Keratinocyte (primary cell): ENCODE measurements around the gene CREB3L2. TPM values are rescaled to one million over a fixed set of nuclear protein-coding genes. Genes with fewer than 3 reads are reported as not detected.

ENCODE experiments used
- DNase-seq: peaks from one replicate; pipeline ENCODE4 v3.0.0-alpha.2; 2011; ENCODE audit warnings: low read depth, missing footprints, low spot score
- FAIRE-seq: peaks from 2 replicates; lab custom pipeline; 2011; peaks lifted over from hg19 to GRCh38; lab: Jason Lieb, UNC
- H2AFZ ChIP-seq: 2 replicates; pipeline ENCODE4 v1.6.0; 2012; ENCODE audit warnings: low read length, control low read depth, inconsistent platforms; ENCODE audit not compliant: control insufficient read depth
- H3K27ac ChIP-seq: 2 replicates; pipeline ENCODE4 v1.5.1; 2011; ENCODE audit warnings: low read length; ENCODE audit not compliant: control insufficient read depth, insufficient read depth
- H3K27me3 ChIP-seq: 3 replicates; pipeline ENCODE4 v1.6.0; 2011; ENCODE audit warnings: low read length; ENCODE audit not compliant: control insufficient read depth, insufficient read depth; ENCODE audit errors: extremely low read depth
- H3K36me3 ChIP-seq, 2 experiments: 2 replicates in 1 of 2; 3 replicates in 1 of 2; pipeline ENCODE4 v1.5.1; 2011; ENCODE audit warnings: low read length in 2 of 2, mild to moderate bottlenecking in 1 of 2; ENCODE audit not compliant: control insufficient read depth in 2 of 2, insufficient read depth in 2 of 2; ENCODE audit errors: extremely low read depth in 1 of 2
- H3K4me1 ChIP-seq: 3 replicates; pipeline ENCODE4 v1.5.1; 2011; ENCODE audit warnings: low read length; ENCODE audit not compliant: control insufficient read depth, insufficient read depth; ENCODE audit errors: extremely low read depth
- H3K4me2 ChIP-seq: 3 replicates; pipeline ENCODE4 v1.6.0; 2011; ENCODE audit warnings: low read depth, low read length; ENCODE audit not compliant: control insufficient read depth, insufficient read depth; ENCODE audit errors: extremely low read depth
- H3K4me3 ChIP-seq, 3 experiments: fragments of 200-600 bp in 1 of 3; sonication (generic) in 1 of 3; 2 replicates in 2 of 3; 3 replicates in 1 of 3; pipeline ENCODE4 v1.5.1; 2011 to 2016; ENCODE audit warnings: low read length in 3 of 3, mild to moderate bottlenecking in 3 of 3, control low read depth in 2 of 3, inconsistent platforms in 1 of 3, low read depth in 1 of 3, mixed read lengths in 1 of 3, mixed run types in 1 of 3, moderate library complexity in 1 of 3; ENCODE audit not compliant: control insufficient read depth in 2 of 3, insufficient read depth in 2 of 3; ENCODE audit errors: extremely low read depth in 1 of 3
- H3K79me2 ChIP-seq: 2 replicates; pipeline ENCODE4 v1.6.0; 2012; ENCODE audit warnings: low read length; ENCODE audit not compliant: control insufficient read depth, insufficient read depth
- H3K9ac ChIP-seq: 3 replicates; pipeline ENCODE4 v1.6.0; 2011; ENCODE audit warnings: low read length; ENCODE audit not compliant: control insufficient read depth, insufficient read depth; ENCODE audit errors: extremely low read depth
- H3K9me1 ChIP-seq: 3 replicates; pipeline ENCODE4 v1.6.0; 2011; ENCODE audit warnings: low read length; ENCODE audit not compliant: control insufficient read depth, insufficient read depth; ENCODE audit errors: extremely low read depth
- H3K9me3 ChIP-seq: 2 replicates; pipeline ENCODE4 v1.5.1; 2012; ENCODE audit warnings: low read depth, low read length; ENCODE audit not compliant: control insufficient read depth
- H4K20me1 ChIP-seq: 3 replicates; pipeline ENCODE4 v1.6.0; 2011; ENCODE audit warnings: low read length; ENCODE audit not compliant: control insufficient read depth, insufficient read depth; ENCODE audit errors: extremely low read depth
- EZH2 ChIP-seq: IDR thresholded peaks from one replicate; pipeline ENCODE4 v1.6.1; 2012; ENCODE audit warnings: inconsistent platforms, mild to moderate bottlenecking, low read length, moderate library complexity
- dilution Hi-C: fragments of 300-500 bp; cut with MboI; formaldehyde crosslinking; loops from one replicate; pipeline ENCODE4 v1.7.0; 2020; ENCODE audit warnings: low sequenced_read_pairs; ENCODE audit not compliant: extremely low pct_ligation_motif_present
- polyA plus RNA-seq, 5 experiments: library from polyadenylated mRNA; depleted of rRNA in 3 of 5; stranded (reverse) in 3 of 5; stranded (forward) in 1 of 5; unstranded in 1 of 5; fragments of >200 nt; gene quantifications; 1 replicate in 1 of 5; 2 replicates in 3 of 5; 3 replicates in 1 of 5; pipeline versions ENCODE4 v1.2.1 to v1.2.3, GENCODE V29; 2011 to 2012; ENCODE audit warnings: missing spikeins in 2 of 5, low read depth in 1 of 5, low replicate concordance in 1 of 5
- TF ChIP-seq, protein P1 (sequence below), 3 experiments: IDR thresholded peaks in 1 of 3; conservative IDR thresholded peaks in 1 of 3; optimal IDR thresholded peaks in 1 of 3; 2 replicates in 2 of 3; 3 replicates in 1 of 3; pipeline versions ENCODE3 to v1.5.1; 2011; ENCODE audit warnings: low read length in 3 of 3, mild to moderate bottlenecking in 3 of 3, moderate library complexity in 2 of 3, control low read depth in 1 of 3, inconsistent platforms in 1 of 3; ENCODE audit not compliant: insufficient read depth in 2 of 3; ENCODE audit errors: extremely low read depth in 1 of 3

The CREB3L2 gene
- polyA plus RNA-seq, 1 donor (not counting 4 experiments of a cell fraction or from before 2014, with no cell fraction given) = 12.8 TPM

GRCh38 chr7:138000081-138000701 is 1.7 kb downstream of the CREB3L2 start:
- TF ChIP-seq, protein P1, sequence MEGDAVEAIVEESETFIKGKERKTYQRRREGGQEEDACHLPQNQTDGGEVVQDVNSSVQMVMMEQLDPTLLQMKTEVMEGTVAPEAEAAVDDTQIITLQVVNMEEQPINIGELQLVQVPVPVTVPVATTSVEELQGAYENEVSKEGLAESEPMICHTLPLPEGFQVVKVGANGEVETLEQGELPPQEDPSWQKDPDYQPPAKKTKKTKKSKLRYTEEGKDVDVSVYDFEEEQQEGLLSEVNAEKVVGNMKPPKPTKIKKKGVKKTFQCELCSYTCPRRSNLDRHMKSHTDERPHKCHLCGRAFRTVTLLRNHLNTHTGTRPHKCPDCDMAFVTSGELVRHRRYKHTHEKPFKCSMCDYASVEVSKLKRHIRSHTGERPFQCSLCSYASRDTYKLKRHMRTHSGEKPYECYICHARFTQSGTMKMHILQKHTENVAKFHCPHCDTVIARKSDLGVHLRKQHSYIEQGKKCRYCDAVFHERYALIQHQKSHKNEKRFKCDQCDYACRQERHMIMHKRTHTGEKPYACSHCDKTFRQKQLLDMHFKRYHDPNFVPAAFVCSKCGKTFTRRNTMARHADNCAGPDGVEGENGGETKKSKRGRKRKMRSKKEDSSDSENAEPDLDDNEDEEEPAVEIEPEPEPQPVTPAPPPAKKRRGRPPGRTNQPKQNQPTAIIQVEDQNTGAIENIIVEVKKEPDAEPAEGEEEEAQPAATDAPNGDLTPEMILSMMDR (optimal IDR thresholded peaks at IDR 0.05 in 1 of 3, IDR thresholded peaks at IDR 0.05 in 1 of 3, conservative IDR thresholded peaks at IDR 0.05 in 1 of 3; ENCODE audit: extremely low read depth in 1 of 3, insufficient read depth in 2 of 3, low read length in 3 of 3) = no peak
- TF ChIP-seq EZH2 = no peak
- Histone ChIP-seq H3K4me2 (peak overlapping the region; percentile 78), H3K4me1 (peaks cover 23% of the 10 kb centered on the region), H3K9ac (peak overlapping the region; percentile 96), H4K20me1 (peaks cover 3% of the 10 kb centered on the region), H3K27ac (peak overlapping the region; percentile 92), H3K36me3 (no peaks in the 10 kb centered on the region), H3K9me3 (no peaks in the 10 kb centered on the region), H3K27me3 (no peaks in the 10 kb centered on the region), H2AFZ (no peak overlapping the region), H3K9me1 (no peaks in the 10 kb centered on the region), H3K4me3 (peak overlapping the region; percentile 63 to 92 (median 90)), H3K79me2 (peaks cover 54% of the 10 kb centered on the region)
- dilution Hi-C loops = no loop called here
- DNase-seq (no peak), FAIRE-seq (no peak)

- no peak for FAIRE-seq
- H3K4me2 ChIP-seq = peak overlapping the region; percentile 78
- TF ChIP-seq, protein P1 (optimal IDR thresholded peaks at IDR 0.05 in 1 of 3, IDR thresholded peaks at IDR 0.05 in 1 of 3, conservative IDR thresholded peaks at IDR 0.05 in 1 of 3; ENCODE audit: extremely low read depth in 1 of 3, insufficient read depth in 2 of 3, low read length in 3 of 3) = no peak
- no peak for TF ChIP-seq EZH2
These were observed 2.3 kb downstream of the CREB3L2 start for GRCh38 chr7:137999496-138000080.

More at GRCh38 chr7:137999496-138000080, 2.3 kb downstream of the CREB3L2 start:
- Histone ChIP-seq H3K9ac (peak overlapping the region; percentile 96), H3K4me1 (peaks cover 23% of the 10 kb centered on the region), H3K36me3 (no peaks in the 10 kb centered on the region), H3K27ac (peak overlapping the region; percentile 92), H3K27me3 (no peaks in the 10 kb centered on the region), H3K79me2 (peaks cover 54% of the 10 kb centered on the region), H4K20me1 (peaks cover 3% of the 10 kb centered on the region), H2AFZ (no peak overlapping the region), H3K9me1 (no peaks in the 10 kb centered on the region), H3K9me3 (no peaks in the 10 kb centered on the region), H3K4me3 (peak overlapping the region; percentile 63 to 92 (median 90))
- no peak for DNase-seq
- dilution Hi-C loops = no loop called here
